GM12878 (cell line): ENCODE measurements around the gene FSTL4.

Experiments
- ATF7 ChIP-seq: fragments of 450-650 bp; IDR thresholded peaks from 2 replicates; pipeline ENCODE4 v1.6.1; 2016; ENCODE audit warnings: low read depth, mild to moderate bottlenecking
- CBX5 ChIP-seq: sonication (generic); IDR thresholded peaks from 2 replicates; pipeline ENCODE4 v1.6.1; 2016; ENCODE audit warnings: low read depth, moderate library complexity, mild to moderate bottlenecking, inconsistent platforms
- CTCF ChIP-seq, 3 experiments: IDR thresholded peaks in 2 of 3; conservative IDR thresholded peaks in 1 of 3; 2 replicates each; pipeline ENCODE4 v1.5.1; 2011; ENCODE audit warnings: low read depth in 3 of 3, low read length in 3 of 3, mild to moderate bottlenecking in 3 of 3, control low read depth in 2 of 3, moderate library complexity in 2 of 3, inconsistent platforms in 1 of 3, mixed read lengths in 1 of 3; ENCODE audit not compliant: control insufficient read depth in 2 of 3, insufficient read depth in 1 of 3; ENCODE audit errors: extremely low read depth in 1 of 3
- FOXM1 ChIP-seq: IDR thresholded peaks from 2 replicates; pipeline ENCODE4 v1.6.1; 2012; ENCODE audit warnings: low read depth, mild to moderate bottlenecking, inconsistent platforms, low read length, moderate library complexity
- JUNB ChIP-seq: IDR thresholded peaks from 2 replicates; pipeline ENCODE4 v1.6.1; 2016; ENCODE audit warnings: antibody characterized with exemption, mild to moderate bottlenecking
- MYC ChIP-seq: IDR thresholded peaks from 2 replicates; pipeline ENCODE4 v1.6.1; 2011; ENCODE audit warnings: mild to moderate bottlenecking, low read length, moderate library complexity, inconsistent platforms; ENCODE audit not compliant: insufficient read depth, insufficient replicate concordance, insufficient read length, severe bottlenecking
- POLR2A ChIP-seq: IDR thresholded peaks from 2 replicates; pipeline ENCODE4 v1.6.1; 2011; ENCODE audit warnings: low read depth, mild to moderate bottlenecking, low read length
- SIN3A ChIP-seq: IDR thresholded peaks from 2 replicates; pipeline ENCODE4 v1.6.1; 2012; ENCODE audit warnings: low read depth, low read length, improper control_type of control experiment
- USF1 ChIP-seq: IDR thresholded peaks from 2 replicates; pipeline ENCODE4 v1.6.1; 2011; ENCODE audit warnings: borderline replicate concordance, low read depth, mild to moderate bottlenecking, moderate library complexity, mixed read lengths, low read length; ENCODE audit not compliant: insufficient read depth; ENCODE audit errors: extremely low read length
- USF2 ChIP-seq: IDR thresholded peaks from 2 replicates; pipeline ENCODE4 v1.6.1; 2011; ENCODE audit warnings: low read depth, low read length, improper control_type of control experiment, borderline replicate concordance

- TF ChIP-seq CBX5 (no peak), MYC (no peak), USF2 (no peak), ATF7 (no peak), CTCF (IDR thresholded peaks at IDR 0.05 in 2 of 3, conservative IDR thresholded peaks at IDR 0.05 in 1 of 3; ENCODE audit: control insufficient read depth in 2 of 3, extremely low read depth in 1 of 3, insufficient read depth in 1 of 3, low read depth in 3 of 3, low read length in 3 of 3) (no peak), USF1 (no peak), JUNB (no peak), POLR2A (no peak), FOXM1 (no peak), SIN3A (no peak)
Observed at GRCh38 chr5:133234911-133235310, 377.4 kb downstream of the FSTL4 start.
